Upper lobe of left lung (tissue), 6 donors: ENCODE data around the gene LYPD3. TPM values are rescaled to one million over a fixed set of nuclear protein-coding genes. Genes with fewer than 3 reads are reported as not detected.
A peak's percentile ranks its signal among the peaks of the same experiment; 100 is the strongest.

Experiments used
- ATAC-seq, 2 donors: fragments of 200-7000 bp; cut with Tn5 transposase; one replicate each; pipeline ENCODE4 v1.9.1; 2022; ENCODE audit warnings: mild to moderate bottlenecking in 2 of 2, moderate library complexity in 2 of 2; ENCODE audit not compliant: low FRiP score in 2 of 2
- DNase-seq, 2 donors: peaks; one replicate each; pipeline ENCODE4 v3.0.0-alpha.2; 2019 to 2020
- H3K27ac ChIP-seq, 4 donors: fragments of 200-600 bp; sonication (generic); one replicate each; pipeline ENCODE4 v1.5.1; 2016 to 2019
- H3K27me3 ChIP-seq, 4 donors: fragments of 200-600 bp; sonication (generic); one replicate each; pipeline ENCODE4 v1.5.1; 2017 to 2019
- H3K36me3 ChIP-seq, 4 donors: fragments of 200-600 bp; sonication (generic); one replicate each; pipeline ENCODE4 v1.5.1; 2016 to 2019
- H3K4me1 ChIP-seq, 4 donors: fragments of 200-600 bp; sonication (generic); one replicate each; pipeline ENCODE4 v1.5.1; 2018 to 2019
- H3K4me3 ChIP-seq, 4 donors: fragments of 200-600 bp; sonication (generic); one replicate each; pipeline ENCODE4 v1.5.1; 2017 to 2019; ENCODE audit warnings: mild to moderate bottlenecking in 2 of 4, moderate library complexity in 1 of 4
- H3K9me3 ChIP-seq, 4 donors: fragments of 200-600 bp; sonication (generic); one replicate each; pipeline ENCODE4 v1.5.1; 2018 to 2019
- CTCF ChIP-seq, 6 experiments: fragments of 450-650 bp in 4 of 6; fragments of 200-600 bp in 2 of 6; sonication (generic) in 2 of 6; IDR thresholded peaks; one replicate each; pipeline ENCODE4 v1.5.1; 2016 to 2019; ENCODE audit warnings: antibody characterized with exemption in 6 of 6
- EP300 ChIP-seq, 4 donors: sonication (generic); formaldehyde crosslinking; IDR thresholded peaks; one replicate each; pipeline ENCODE4 v1.5.1; 2017; ENCODE audit warnings: antibody characterized with exemption in 4 of 4, control low read depth in 2 of 4
- POLR2A ChIP-seq, 4 donors: fragments of 450-650 bp; IDR thresholded peaks; one replicate each; pipeline ENCODE4 v1.5.1; 2016 to 2017; ENCODE audit warnings: antibody characterized with exemption in 4 of 4, mild to moderate bottlenecking in 2 of 4
- POLR2AphosphoS5 ChIP-seq, 2 donors: sonication (generic); formaldehyde crosslinking; IDR thresholded peaks; one replicate each; pipeline ENCODE4 v1.5.1; 2017; ENCODE audit warnings: antibody characterized with exemption in 2 of 2
- WGBS, 2 donors: methylation state at CpG; one replicate each; pipeline ENCODE4 v1.1.5; 2017 to 2018; 5-methylcytosine and 5-hydroxymethylcytosine counted together
- total RNA-seq, 6 donors: library from RNA; depleted of rRNA in 4 of 6; stranded (reverse); fragments of >200 nt in 4 of 6; gene quantifications; one replicate each; pipeline versions ENCODE4 v1.1.0 to v1.2.1, GENCODE V29; 2016 to 2021
- donor health status: DM: no; HTN: no; CAD: no; lungs with moderate emphysema.
- donor health status: DM: no; HTN: yes; CAD: no; lungs with severe emphysema.

Gene LYPD3
- total RNA-seq, 6 donors from 2014 or later, result 0.29 to 13.6 (median 0.39) TPM; not detected in 1

GRCh38 chr19:43506629-43507028 is 41.2 kb upstream of the LYPD3 start:
- ATAC-seq, result no peak
- H3K4me1 ChIP-seq, result peaks cover 8 to 21% (median 14%) of the 10 kb centered on the region in 4 donors
- H3K9me3 ChIP-seq, result no peaks in the 10 kb centered on the region
- no peaks in the 10 kb centered on the region for H3K27me3 ChIP-seq
- H3K27ac ChIP-seq, result no peak overlapping the region
- WGBS, 2 donors, result 91 to 95% methylated on average over 5 of the region's 5 CpGs
- TF ChIP-seq EP300 (IDR thresholded peaks at IDR 0.05), result no peak
- TF ChIP-seq CTCF (IDR thresholded peaks at IDR 0.05), result no peak
- no peak for TF ChIP-seq POLR2A (IDR thresholded peaks at IDR 0.05)
- no peak for TF ChIP-seq POLR2AphosphoS5 (IDR thresholded peaks at IDR 0.05)
- no peak overlapping the region for H3K4me3 ChIP-seq
- peaks cover 0 to 44% (median 20%) of the 10 kb centered on the region in 4 donors for H3K36me3 ChIP-seq
- DNase-seq, result no peak

GRCh38 chr19:43505941-43506340 is 40.5 kb upstream of the LYPD3 start:
- Histone ChIP-seq H3K36me3 (peaks cover 0 to 39% (median 18%) of the 10 kb centered on the region in 4 donors), H3K27me3 (no peaks in the 10 kb centered on the region), H3K4me3 (no peak overlapping the region), H3K27ac (no peak overlapping the region), H3K9me3 (no peaks in the 10 kb centered on the region), H3K4me1 (peaks cover 8 to 21% (median 14%) of the 10 kb centered on the region in 4 donors)
- no peak for TF ChIP-seq CTCF (IDR thresholded peaks at IDR 0.05)
- TF ChIP-seq POLR2A (IDR thresholded peaks at IDR 0.05), result no peak
- TF ChIP-seq EP300 (IDR thresholded peaks at IDR 0.05), result no peak
- no peak for TF ChIP-seq POLR2AphosphoS5 (IDR thresholded peaks at IDR 0.05)
- WGBS, 2 donors, result 90 to 95% methylated on average over 5 of the region's 5 CpGs
- DNase-seq, result no peak
- no peak for ATAC-seq

GRCh38 chr19:43505186-43505456 is 39.7 kb upstream of the LYPD3 start:
- H3K9me3 ChIP-seq, result no peaks in the 10 kb centered on the region
- H3K4me3 ChIP-seq, result peak overlapping the region in 1 of 4 donors; percentile 71
- peaks cover 0 to 32% (median 15%) of the 10 kb centered on the region in 4 donors for H3K36me3 ChIP-seq
- ATAC-seq (no peak), DNase-seq (no peak)
- no peaks in the 10 kb centered on the region for H3K27me3 ChIP-seq
- WGBS, 2 donors, result 69 to 85% methylated on average over 3 of the region's 3 CpGs
- TF ChIP-seq EP300 (IDR thresholded peaks at IDR 0.05) (no peak), POLR2AphosphoS5 (IDR thresholded peaks at IDR 0.05) (no peak), POLR2A (IDR thresholded peaks at IDR 0.05) (no peak), CTCF (IDR thresholded peaks at IDR 0.05) (no peak)
- H3K4me1 ChIP-seq, result peaks cover 8 to 21% (median 14%) of the 10 kb centered on the region in 4 donors
- peak overlapping the region in 3 of 4 donors; percentile 81 to 90 (median 89) for H3K27ac ChIP-seq

GRCh38 chr19:43504426-43505185 is 39.2 kb upstream of the LYPD3 start, which contains the start of gene PHLDB3:
Gene PHLDB3 (minus strand): TSS chr19:43504746. CDS start chr19:43504118, 628 bp downstream.
- Histone ChIP-seq H3K27me3 (no peaks in the 10 kb centered on the region), H3K9me3 (no peaks in the 10 kb centered on the region), H3K27ac (peak within 1 kb of the TSS; percentile 77 to 90 (median 87)), H3K4me1 (peaks cover 8 to 21% (median 14%) of the 10 kb centered on the region in 4 donors), H3K4me3 (peak within 1 kb of the TSS; percentile 65 to 75 (median 72)), H3K36me3 (peaks cover 0 to 27% (median 13%) of the 10 kb centered on the region in 4 donors)
- peak in 1 of 6 experiments; percentile 5 for TF ChIP-seq CTCF (IDR thresholded peaks at IDR 0.05)
- no peak for TF ChIP-seq EP300 (IDR thresholded peaks at IDR 0.05)
- ATAC-seq (peak; percentile 50 to 58), DNase-seq (peak; percentile 30 to 89)
- WGBS, 2 donors, result 2 to 3% methylated on average over 6 to 37 of the region's 42 CpGs
